GM19324 (cell line): ENCODE measurements around the gene GALNT7.
"Not testable (repeated sequence)": the region's sequence is repeated elsewhere in the genome, so short reads cannot be mapped to it uniquely, and the experiment has no call there.

Source experiments
- ATAC-seq: cut with Tn5 transposase; IDR thresholded peaks from one replicate; pipeline ENCODE4 v1.9.1; 2021; ENCODE audit warnings: mild to moderate bottlenecking, moderate library complexity; ENCODE audit not compliant: unreplicated experiment, low FRiP score

Gene GALNT7

DNA sequence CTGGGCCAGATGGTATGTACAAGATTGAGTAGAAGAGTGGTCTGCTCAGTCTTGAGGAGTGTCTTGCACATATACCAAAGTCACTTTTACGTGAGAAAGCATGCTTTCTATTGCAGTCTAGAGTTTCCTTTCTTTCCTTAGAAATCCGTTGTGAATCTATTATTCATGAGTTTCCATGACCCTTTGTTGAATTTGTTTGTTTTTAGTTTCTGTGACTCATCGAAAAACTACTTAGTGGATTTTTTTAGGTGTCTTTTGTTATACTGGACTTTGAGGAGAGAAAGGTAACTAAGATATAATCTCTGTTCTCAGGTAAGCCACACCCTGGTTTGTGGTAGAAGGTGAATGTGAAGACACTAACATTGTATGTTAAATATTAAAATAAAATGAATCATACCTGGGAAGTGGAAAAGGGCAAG lies 23.0 kb downstream of the GALNT7 start:
- ATAC-seq: no peak

- ATAC-seq: no peak
Measured at GRCh38 chr4:173192375-173193162, 24.0 kb downstream of the GALNT7 start.

DNA sequence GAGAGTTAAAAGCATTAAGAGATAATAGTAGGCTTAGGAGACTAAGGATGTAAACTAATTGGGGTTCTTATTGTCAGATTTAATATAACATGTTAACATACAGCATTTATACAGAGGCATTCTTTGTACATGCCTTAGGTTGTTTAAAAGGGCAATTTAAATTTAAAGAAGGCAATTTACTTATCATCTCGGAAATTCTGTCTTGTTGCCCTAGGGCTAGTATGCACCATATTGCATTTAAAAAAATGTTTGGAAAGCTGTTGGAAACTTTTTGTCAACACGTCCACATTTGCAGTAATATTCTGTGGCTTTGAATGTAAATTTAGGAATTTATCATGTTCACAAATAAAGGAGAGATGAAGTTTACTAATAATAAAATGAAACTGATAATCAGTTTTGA lies 25.5 kb downstream of the GALNT7 start:
- no peak for ATAC-seq

- ATAC-seq: no peak
Measured at GRCh38 chr4:173195109-173195508, 26.5 kb downstream of the GALNT7 start.

- no peak for ATAC-seq
Measured at GRCh38 chr4:173199553-173199952, 30.9 kb downstream of the GALNT7 start.

DNA sequence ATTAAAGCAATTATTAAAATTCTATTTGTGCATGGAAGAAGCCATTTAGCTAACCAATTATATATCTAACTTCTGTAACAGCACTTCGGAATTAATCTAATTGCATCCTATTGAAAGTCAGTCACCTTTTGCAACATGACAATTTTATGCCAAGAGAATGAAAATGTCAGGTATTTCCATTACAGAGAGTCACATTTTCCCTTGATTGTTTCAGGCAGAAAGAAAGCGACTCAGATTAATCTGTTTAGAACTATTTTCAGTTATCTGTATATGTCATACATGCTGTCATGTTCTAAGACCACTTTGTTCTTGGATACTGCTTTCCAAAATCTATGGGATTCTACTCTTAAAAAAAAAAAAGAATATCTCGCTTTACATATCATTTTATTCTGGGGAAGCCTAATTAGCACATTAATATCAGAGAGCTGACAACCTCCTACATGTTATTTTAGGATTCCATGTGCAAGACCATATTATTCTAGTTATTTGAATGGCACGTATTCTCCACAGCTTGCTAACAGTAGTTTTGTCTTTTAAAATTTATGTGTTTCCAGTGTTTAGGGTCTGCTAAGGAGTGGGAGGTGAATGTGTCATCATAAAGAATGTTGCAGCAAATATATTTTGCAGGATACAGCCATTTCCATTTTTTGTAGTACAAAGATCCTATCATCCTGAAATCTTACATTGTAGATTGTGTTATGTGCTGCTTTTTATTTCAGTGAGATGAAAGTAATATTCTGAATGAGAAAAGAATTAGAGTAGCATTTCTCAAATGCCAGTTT lies 31.7 kb downstream of the GALNT7 start:
- no peak for ATAC-seq

- ATAC-seq: no peak
Measured at GRCh38 chr4:173202395-173202794, 33.8 kb downstream of the GALNT7 start.

DNA sequence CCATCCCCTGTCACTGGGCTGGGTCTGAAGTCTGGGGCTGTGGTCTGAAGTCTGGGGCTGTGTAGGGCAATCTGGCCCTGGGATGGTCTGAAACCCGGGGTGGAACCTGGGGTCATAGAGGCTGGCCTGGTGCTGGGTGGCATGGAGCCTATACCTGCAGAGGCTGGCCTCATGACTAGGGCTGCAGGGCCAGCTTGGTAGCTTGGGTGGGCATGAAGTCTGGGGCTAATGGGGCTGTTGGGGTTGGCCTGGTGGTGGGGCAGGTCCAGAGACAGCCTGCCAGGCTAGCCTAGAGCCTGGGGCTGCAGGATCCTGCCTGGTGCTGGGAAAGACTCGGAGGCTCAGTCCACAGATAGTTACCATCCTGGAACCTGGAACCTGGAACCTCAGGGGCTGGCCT lies 37.0 kb downstream of the GALNT7 start:
- no peak for ATAC-seq

- ATAC-seq: no peak
Measured at GRCh38 chr4:173208420-173208819, 39.8 kb downstream of the GALNT7 start.

DNA sequence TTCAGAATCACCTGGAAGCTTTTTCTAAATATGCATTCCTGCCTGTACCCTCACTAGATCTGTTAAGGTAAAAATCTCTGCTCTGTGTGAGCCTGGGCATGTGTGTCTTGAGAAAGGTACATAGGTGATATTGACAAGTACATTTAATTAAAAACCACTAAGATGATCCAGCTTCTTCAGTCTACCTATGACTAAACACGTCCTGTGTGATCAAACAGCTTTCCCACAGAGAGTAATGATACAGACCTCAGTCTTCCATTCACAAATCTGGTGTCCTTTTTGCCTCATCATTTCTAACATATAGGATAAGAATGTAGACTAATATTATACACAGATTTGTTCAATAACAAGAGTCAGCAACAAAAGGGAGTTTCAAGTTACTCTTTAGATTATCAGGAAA lies 42.6 kb downstream of the GALNT7 start:
- no peak for ATAC-seq

GRCh38 chr4:173211838-173212237 lies 43.2 kb downstream of the GALNT7 start:
- no peak for ATAC-seq

- no peak for ATAC-seq
Measured at GRCh38 chr4:173212379-173212778, 43.8 kb downstream of the GALNT7 start.

GRCh38 chr4:173213296-173213695 lies 44.7 kb downstream of the GALNT7 start:
- ATAC-seq: no peak

- no peak for ATAC-seq
Measured at GRCh38 chr4:173214231-173214630, 45.6 kb downstream of the GALNT7 start.

GRCh38 chr4:173214661-173215060 lies 46.0 kb downstream of the GALNT7 start:
- no peak for ATAC-seq

- no peak for ATAC-seq
Measured at GRCh38 chr4:173217075-173217474, 48.5 kb downstream of the GALNT7 start.

DNA sequence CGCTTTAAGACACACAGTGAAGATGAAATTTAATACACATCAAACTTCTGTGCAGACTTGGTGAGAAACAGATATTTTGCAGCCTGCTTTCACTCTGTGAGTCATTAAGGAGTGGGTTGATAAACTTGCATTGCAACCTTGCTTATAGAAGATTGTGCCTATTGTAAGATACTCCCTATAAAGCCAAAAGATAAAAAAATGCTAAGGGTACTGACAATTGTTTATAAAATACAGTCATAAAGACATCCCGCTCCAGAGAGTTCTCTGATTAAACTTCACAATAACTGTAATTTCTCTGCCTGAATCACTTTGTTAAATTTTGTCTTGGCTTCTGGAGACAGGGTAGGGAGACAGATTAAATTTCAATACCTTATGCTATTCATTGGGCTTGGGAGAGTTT lies 49.1 kb downstream of the GALNT7 start:
- no peak for ATAC-seq

DNA sequence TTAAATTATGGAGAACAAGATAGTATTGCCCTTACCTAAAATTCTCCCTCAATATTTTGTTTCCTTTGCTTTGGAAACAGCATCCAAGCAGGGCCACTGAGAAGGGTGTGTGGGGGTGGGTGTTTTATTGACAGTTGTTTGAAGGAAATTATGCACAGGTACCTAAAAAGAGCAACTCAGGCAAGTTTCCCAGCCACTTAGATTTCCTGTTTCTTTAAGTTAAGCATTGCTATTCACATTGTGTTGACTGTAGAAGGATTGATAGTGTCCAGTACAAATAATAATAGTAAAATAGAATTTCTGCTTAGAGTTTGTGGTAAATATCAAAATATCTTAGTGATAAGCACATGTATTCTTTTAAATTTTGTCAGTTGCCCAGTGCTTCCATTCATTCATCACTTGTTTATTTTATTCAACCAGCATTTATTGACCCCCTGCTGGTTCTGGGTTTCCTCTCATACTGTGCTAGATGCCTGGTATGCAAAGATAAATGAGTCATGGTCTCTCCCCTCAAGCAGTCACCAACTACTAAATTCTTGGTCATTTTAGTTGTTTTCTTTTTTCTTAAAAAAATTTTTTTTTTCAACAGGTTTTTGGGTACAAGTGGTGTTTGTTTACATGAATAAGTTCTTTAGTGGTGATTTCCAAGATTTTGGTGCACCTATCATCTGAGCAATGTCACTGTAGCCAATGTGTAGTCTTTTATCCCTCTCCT lies 50.0 kb downstream of the GALNT7 start:
- ATAC-seq: no peak

- not testable (repeated sequence) for ATAC-seq
Measured at GRCh38 chr4:173219126-173219437, 50.5 kb downstream of the GALNT7 start.

DNA sequence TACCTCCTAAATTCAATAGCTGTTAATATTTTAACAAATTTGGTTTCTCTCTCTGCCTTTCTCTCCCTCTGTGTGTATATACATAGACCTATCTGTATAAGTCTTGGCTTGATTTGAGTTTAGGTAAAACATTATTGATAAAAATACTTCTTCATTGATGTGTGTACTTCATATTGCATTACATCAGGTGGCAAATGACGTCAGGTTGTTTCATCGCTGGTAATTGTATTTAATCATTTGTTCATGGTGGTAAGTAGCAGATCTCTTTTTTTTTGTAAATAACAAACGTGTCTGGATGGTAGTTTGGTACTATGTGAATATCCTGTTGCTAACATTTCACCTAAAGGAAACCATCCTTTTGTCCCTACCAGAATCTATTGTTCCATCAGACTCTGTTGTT lies 55.1 kb downstream of the GALNT7 start:
- no peak for ATAC-seq

DNA sequence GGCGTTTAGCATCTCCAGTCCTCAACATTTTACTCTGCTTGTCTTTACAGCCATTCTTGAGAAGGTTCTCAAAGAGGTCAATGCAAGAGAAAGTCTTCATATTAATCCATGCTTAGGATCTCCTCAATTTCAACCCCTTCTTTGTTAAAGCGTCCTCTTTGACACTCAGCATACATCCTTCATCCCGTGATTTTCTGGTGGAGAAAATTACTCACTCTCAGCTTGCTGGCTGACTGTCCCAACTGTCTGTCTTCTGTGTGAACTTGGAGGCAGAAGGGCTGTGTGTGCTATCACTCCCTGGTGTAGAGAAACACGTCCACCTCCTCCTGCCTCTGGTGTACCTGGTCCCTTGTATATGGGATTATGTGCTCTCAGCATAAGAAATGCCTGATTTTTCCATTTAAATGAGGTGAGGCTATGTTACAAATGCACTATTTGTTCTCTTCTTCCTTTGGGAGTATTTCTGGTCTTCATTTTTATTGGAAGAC lies 57.8 kb downstream of the GALNT7 start:
- ATAC-seq: no peak
